ENCODE data around the gene GALNT6.

DNA sequence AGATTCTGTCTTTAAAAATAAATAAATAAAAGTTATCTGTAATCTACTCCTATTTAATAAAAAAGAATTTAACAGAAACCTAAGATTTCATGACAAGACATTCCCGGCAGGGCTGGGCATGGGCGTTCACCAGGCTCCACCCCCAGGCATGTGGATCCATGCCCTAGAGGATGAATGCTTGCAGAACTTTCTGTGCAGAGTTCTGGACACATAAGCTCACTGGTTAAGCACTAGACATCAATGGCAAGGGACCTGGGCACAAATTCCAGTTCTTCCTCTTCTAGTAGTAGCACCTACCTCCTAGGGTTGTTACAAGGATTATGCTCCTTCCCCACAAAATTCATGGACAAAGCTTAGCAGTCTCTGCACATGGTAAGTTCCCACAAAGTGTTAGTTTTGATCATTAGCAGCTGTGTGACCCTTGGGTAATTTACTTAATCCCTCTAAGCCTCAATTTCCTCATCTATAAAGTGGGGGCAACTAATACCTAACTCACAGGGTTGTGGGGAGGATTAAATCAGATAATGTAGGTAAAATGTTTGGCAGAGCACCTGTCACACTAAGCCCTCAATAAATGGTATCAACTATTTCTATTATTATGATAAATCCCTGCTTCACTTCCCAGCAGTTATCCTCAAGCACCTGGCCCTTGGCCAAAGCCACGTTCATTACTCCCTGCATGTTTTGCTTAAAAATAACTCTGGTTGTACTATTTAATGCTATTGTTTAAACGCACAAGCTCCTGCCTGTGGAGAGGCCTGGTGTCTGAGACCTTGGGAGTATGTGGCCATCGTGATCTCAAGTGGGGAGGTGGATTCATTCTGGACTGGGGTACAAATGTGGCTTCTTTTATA, 9.8 kb downstream of the GALNT6 start:
- TF ChIP-seq, protein P1, sequence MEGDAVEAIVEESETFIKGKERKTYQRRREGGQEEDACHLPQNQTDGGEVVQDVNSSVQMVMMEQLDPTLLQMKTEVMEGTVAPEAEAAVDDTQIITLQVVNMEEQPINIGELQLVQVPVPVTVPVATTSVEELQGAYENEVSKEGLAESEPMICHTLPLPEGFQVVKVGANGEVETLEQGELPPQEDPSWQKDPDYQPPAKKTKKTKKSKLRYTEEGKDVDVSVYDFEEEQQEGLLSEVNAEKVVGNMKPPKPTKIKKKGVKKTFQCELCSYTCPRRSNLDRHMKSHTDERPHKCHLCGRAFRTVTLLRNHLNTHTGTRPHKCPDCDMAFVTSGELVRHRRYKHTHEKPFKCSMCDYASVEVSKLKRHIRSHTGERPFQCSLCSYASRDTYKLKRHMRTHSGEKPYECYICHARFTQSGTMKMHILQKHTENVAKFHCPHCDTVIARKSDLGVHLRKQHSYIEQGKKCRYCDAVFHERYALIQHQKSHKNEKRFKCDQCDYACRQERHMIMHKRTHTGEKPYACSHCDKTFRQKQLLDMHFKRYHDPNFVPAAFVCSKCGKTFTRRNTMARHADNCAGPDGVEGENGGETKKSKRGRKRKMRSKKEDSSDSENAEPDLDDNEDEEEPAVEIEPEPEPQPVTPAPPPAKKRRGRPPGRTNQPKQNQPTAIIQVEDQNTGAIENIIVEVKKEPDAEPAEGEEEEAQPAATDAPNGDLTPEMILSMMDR (IDR thresholded peaks at IDR 0.05): no peak
- TF ChIP-seq POLR2A (IDR thresholded peaks at IDR 0.05): no peak

Measured in heart left ventricle (tissue), 13 donors.